ENCODE data around the gene UBALD2. TPM values are rescaled to one million over a fixed set of nuclear protein-coding genes. Genes with fewer than 3 reads are reported as not detected.

Gene UBALD2
- total and polyA plus RNA-seq, 2 of the 8 experiments (the other 6 are each of a cell fraction or from before 2014, with no cell fraction given): 17.8 to 22.6 TPM

GRCh38 chr17:76251478-76252039 lies 13.6 kb upstream of the UBALD2 start (continued):
- no peak for TF ChIP-seq CTCF (IDR thresholded peaks at IDR 0.05; ENCODE audit: control extremely low read depth in 1 of 3, insufficient read depth in 1 of 3, low read depth in 1 of 3, low read length in 3 of 3)

All from H1 (cell line).